Medulla oblongata (tissue), 1 donor: Measurements from ENCODE around the gene FRMD5.
"Not testable (repeated sequence)": the region's sequence is repeated elsewhere in the genome, so short reads cannot be mapped to it uniquely, and the experiment has no call there.

Source experiments
- DNase-seq: peaks from one replicate; pipeline ENCODE4 v3.0.0-alpha.2; 2015; ENCODE audit errors: extremely low spot score

FRMD5 gene

GRCh38 chr15:43845421-43845820, 349.6 kb downstream of the FRMD5 start:
- no peak for DNase-seq

GRCh38 chr15:43832485-43832884, 362.6 kb downstream of the FRMD5 start:
- not testable (repeated sequence) for DNase-seq

DNA sequence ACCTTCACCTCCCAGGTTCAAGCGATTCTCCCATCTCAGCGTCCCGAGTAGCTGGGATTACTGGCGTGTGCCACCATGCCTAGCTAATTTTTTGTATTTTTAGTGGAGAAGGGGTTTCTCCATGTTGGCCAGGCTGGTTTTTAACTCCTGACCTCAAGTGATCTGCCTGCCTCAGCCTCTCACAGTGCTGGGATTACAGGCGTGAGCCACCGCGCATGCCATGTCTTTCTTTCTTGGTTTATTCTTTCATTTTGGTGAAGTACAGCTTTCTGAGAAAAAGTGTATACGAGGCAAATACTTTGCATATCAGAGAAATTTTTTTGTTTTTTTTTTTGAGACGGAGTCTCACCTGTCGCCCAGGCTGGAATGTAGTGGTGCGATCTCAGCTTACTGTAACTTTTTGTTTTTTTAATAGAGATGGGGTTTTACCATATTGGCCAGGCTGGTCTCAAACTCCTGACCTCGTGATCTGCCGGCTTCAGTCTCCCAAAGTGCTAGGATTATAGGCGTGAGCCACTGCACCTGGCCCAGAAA, 363.5 kb downstream of the FRMD5 start:
- DNase-seq = not testable (repeated sequence)

DNA sequence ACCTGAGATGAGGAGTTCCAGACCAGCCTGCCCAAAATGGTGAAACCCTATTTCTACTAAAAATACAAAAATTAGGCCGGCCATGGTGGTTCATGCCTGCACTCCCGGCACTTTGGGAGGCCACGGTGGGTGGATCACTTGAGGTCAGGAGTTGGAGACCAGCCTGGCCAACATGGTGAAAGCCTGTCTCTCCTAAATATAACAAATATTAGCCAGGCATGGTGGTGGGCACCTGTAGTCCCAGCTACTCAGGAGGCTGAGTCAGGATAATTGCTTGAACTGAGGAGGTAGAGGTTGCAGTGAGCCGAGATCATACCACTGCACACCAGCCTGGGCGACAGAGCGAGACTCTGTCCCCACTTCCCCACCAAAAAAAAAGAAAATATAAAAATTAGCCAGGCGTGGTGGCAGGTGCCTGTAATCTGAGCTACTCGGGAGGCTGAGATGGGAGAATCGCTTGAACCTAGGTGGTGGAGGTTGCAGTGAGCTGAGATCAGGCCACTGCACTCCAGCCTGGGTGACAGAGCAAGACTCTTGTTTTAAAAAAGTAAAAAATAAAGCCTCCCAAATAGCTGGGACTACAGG, 364.3 kb downstream of the FRMD5 start:
- not testable (repeated sequence) for DNase-seq

GRCh38 chr15:43829951-43830540, 365.0 kb downstream of the FRMD5 start:
- not testable (repeated sequence) for DNase-seq

GRCh38 chr15:43828061-43828657, 366.9 kb downstream of the FRMD5 start:
- no peak for DNase-seq

DNA sequence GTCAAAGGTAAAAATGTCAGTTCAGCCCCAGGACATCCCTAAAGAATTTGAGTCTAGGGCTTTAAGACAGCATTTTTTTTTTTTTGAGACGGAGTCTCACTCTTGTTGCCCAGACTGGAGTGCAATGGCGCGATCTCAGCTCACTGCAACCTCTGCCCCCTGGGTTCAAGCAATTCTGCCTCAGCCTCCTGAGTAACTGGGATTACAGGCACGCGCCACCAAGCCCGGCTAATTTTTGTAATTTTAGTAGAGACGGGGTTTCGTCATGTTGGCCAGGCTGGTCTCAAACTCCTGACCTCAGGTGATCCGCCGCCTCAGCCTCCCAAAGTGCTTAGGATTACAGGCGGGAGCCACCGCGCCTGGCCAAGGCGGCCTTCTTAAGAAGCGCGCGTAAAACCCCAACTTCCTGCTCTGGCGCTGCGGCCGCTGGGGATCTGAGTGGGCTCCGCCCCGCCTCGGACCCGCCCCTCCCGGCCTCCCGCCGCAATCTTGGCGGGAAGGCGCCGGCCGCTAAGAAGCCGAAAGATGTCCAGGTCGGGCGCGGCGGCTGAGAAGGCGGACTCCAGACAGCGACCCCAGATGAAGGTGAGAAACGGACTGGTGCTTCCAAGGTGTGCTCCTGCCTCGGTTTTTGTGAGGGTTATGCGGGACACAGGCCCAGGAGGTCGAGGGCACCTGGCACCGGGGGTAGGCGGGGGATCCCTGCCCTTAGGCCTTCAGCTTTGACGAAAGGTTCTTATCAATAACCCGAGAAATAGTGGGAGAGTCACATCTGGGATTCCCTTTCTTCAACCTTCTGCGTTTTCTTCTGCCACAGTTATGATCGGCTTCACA, 368.3 kb downstream of the FRMD5 start, which contains the start of gene WDR76:
Gene WDR76 (plus strand): TSS at position 495 of the 834 bp plus-strand sequence. CDS start 31 bp downstream, at position 526.
- peak; percentile 65 for DNase-seq

DNA sequence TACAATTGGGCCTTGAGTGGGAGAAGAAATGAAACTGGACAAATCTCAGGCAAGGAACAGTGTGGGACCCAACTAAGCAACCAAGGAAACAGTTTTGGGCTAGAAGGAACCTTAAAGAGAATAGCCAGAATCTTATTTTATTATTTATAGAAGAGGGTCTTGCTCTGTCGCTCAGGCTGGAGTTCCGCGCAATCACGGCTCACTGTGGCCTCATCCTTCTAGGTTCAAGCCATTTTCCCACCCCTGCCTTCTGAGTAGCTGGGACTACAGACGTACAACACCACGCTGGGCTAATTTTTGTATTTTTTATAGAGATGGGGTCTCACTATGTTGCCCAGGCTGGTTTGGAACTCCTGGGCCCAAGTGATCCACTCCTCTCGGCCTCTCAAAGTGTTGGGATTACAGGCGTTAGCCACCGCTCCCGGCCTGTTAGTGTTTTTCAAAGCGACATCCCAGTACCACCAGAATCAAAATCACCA, 369.0 kb downstream of the FRMD5 start:
- no peak for DNase-seq

DNA sequence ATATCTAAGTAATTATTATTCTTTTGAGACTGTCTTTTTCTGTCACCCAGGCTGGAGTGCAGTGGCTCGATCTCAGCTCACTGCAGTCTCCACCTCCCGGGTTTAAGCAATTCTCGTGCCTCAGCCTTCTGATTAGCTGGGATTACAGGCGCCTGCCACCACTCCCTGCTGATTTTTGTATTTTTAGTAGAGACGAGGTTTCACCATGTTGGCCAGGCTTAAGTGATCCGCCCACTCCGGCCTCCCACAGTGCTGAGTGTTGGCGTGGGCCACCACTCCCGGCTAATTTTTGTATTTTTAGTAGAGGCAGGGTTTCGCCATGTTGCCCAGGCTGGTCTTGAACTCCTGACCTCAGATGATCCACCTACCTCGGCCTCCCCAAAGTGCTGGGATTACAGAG, 369.8 kb downstream of the FRMD5 start:
- DNase-seq = not testable (repeated sequence)

DNA sequence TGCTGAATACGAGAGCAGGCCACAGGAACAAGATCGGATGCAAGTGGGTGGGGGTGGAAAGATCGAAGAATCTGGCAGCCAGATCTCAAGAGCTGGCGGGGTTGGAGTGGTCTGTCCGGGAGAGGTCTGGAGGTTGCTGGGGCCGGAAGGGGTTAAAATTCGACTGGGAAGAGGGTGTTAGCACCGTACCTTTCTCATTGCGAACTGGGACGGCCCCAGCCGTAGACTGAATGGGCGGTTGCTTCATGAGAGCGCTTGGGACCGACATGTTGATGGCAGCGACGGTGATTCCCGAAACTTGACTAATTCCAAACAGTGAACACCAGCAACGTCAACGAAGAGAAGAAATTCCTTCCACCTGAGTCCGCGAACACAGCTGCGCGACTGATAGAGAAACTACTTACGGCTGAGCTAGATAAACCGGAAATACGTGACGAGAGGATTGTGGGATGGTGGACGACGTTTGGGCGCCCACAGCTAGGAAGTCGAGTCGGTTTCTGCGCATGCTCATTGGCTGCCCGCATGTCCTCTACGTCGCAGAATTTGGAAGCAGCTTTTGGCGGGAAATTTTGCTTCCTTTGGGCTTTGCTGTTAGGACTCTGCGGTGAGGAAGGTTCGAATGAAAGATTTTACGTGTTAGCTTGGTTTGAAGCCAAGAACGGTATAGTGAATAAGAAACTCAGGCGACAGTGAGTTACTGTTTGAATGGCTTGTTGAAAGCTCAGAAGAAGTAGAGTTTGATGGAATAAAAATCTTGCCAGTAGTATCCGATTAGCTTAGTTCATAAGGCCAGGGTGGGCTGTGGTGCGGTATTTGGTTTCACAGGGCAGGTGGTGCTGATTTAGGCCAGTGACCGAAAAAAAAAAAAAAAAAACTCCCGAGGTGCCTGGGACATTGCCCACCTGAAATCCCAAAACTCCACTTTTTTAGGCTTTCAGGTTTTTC, 370.5 kb downstream of the FRMD5 start, which contains the start of gene MFAP1:
Gene MFAP1 (minus strand): TSS at position 389 of the 945 bp plus-strand sequence. CDS start 121 bp downstream, at position 268.
- peak; percentile 98 for DNase-seq

DNA sequence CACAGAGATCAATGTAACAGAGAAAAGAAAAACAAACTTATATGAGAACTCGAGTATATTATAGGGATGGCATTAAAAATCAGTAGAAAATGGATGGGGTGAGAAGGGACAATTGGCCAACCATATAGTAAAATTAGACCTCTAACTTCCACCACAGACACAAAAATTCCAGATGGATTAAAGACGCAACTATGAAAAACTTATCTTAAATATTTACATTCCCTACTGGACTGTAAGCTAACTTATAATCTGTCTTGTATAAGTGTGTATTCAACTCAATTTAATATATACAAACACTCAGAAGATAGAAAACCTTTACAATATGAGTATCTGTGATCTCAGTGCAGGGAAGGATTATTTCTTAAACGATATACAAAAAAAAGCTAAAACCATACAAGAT, 373.6 kb downstream of the FRMD5 start:
- DNase-seq = no peak
